ENCODE data around the gene GJC2.

- TF ChIP-seq HDGF (IDR thresholded peaks at IDR 0.05; ENCODE audit: borderline replicate concordance) (no peak), BHLHE40 (IDR thresholded peaks at IDR 0.05; ENCODE audit: borderline replicate concordance) (no peak), ZNF384 (IDR thresholded peaks at IDR 0.05) (no peak), NFRKB (IDR thresholded peaks at IDR 0.05) (no peak), SUZ12 (IDR thresholded peaks at IDR 0.05) (no peak), FOXM1 (IDR thresholded peaks at IDR 0.05; ENCODE audit: borderline replicate concordance) (no peak), SP1 (IDR thresholded peaks at IDR 0.05) (no peak), ARNT (IDR thresholded peaks at IDR 0.05) (no peak), FOXA1 (IDR thresholded peaks at IDR 0.05) (no peak)
Measured at GRCh38 chr1:228157729-228158126, 8.0 kb downstream of the GJC2 start.

Data from HEK293T (cell line).